Mesenchymal stem cell (in vitro differentiated cells and primary cell): Measurements from ENCODE around the gene TSC2.

Experiments used
- DNase-seq: peaks from one replicate; pipeline ENCODE4 v3.0.0-alpha.2; 2013
- H2AFZ ChIP-seq: one replicate; pipeline ENCODE4 v1.6.1; 2013; ENCODE audit warnings: low read depth, mild to moderate bottlenecking, control low read depth, inconsistent platforms, low read length, moderate library complexity
- H2AK5ac ChIP-seq: 2 replicates; pipeline ENCODE4 v1.6.1; 2013; ENCODE audit warnings: low read length, moderate library complexity, mild to moderate bottlenecking, inconsistent platforms; ENCODE audit not compliant: severe bottlenecking
- H2BK120ac ChIP-seq: one replicate; pipeline ENCODE4 v1.6.1; 2013; ENCODE audit warnings: low read depth, mild to moderate bottlenecking, inconsistent platforms, low read length, moderate library complexity
- H2BK12ac ChIP-seq, 2 experiments: one replicate each; pipeline ENCODE4 v1.6.1; 2013; ENCODE audit warnings: inconsistent platforms in 2 of 2, low read length in 2 of 2, mild to moderate bottlenecking in 2 of 2, moderate library complexity in 2 of 2, control low read depth in 1 of 2
- H2BK15ac ChIP-seq: one replicate; pipeline ENCODE4 v1.6.1; 2013; ENCODE audit warnings: mild to moderate bottlenecking, low read depth, inconsistent platforms; ENCODE audit not compliant: poor library complexity, severe bottlenecking
- H2BK5ac ChIP-seq: 2 replicates; pipeline ENCODE4 v1.6.1; 2013; ENCODE audit warnings: low read depth, mild to moderate bottlenecking, low read length, control low read depth, inconsistent platforms; ENCODE audit not compliant: poor library complexity, severe bottlenecking
- H3K14ac ChIP-seq, 2 experiments: one replicate each; pipeline ENCODE4 v1.6.1; 2013; ENCODE audit warnings: inconsistent platforms in 2 of 2, low read length in 2 of 2, control low read depth in 1 of 2, mild to moderate bottlenecking in 1 of 2, moderate library complexity in 1 of 2
- H3K18ac ChIP-seq, 2 experiments: one replicate each; pipeline ENCODE4 v1.6.1; 2013; ENCODE audit warnings: inconsistent platforms in 2 of 2, low read length in 2 of 2, control low read depth in 1 of 2, low read depth in 1 of 2, mild to moderate bottlenecking in 1 of 2
- H3K23ac ChIP-seq, 2 experiments: one replicate each; pipeline ENCODE4 v1.6.1; 2013; ENCODE audit warnings: inconsistent platforms in 2 of 2, low read length in 2 of 2, mild to moderate bottlenecking in 2 of 2, moderate library complexity in 2 of 2, control low read depth in 1 of 2
- H3K27ac ChIP-seq: 2 replicates; pipeline ENCODE4 v1.5.1; 2013; ENCODE audit warnings: mild to moderate bottlenecking, moderate library complexity, low read length, control low read depth, inconsistent platforms; ENCODE audit not compliant: poor library complexity, severe bottlenecking
- H3K27me3 ChIP-seq, 2 experiments: 2 replicates each; pipeline versions ENCODE4 v1.6.1 to v1.7.0; 2013; ENCODE audit warnings: low read length in 2 of 2, mild to moderate bottlenecking in 2 of 2, moderate library complexity in 2 of 2, control low read depth in 1 of 2, inconsistent platforms in 1 of 2; ENCODE audit not compliant: control insufficient read depth in 1 of 2, insufficient read depth in 1 of 2
- H3K36me3 ChIP-seq, 2 experiments: 2 replicates each; pipeline versions ENCODE4 v1.6.1 to v1.7.0; 2013; ENCODE audit warnings: low read length in 2 of 2, control low read depth in 1 of 2, inconsistent platforms in 1 of 2, low read depth in 1 of 2, mild to moderate bottlenecking in 1 of 2; ENCODE audit not compliant: insufficient read depth in 2 of 2, control insufficient read depth in 1 of 2
- H3K4ac ChIP-seq, 2 experiments: one replicate each; pipeline ENCODE4 v1.6.1; 2013; ENCODE audit warnings: inconsistent platforms in 2 of 2, low read length in 2 of 2, mild to moderate bottlenecking in 2 of 2, moderate library complexity in 2 of 2, control low read depth in 1 of 2, low read depth in 1 of 2
- H3K4me1 ChIP-seq: 2 replicates; pipeline ENCODE4 v1.6.1; 2013; ENCODE audit warnings: low read depth, low read length, control low read depth; ENCODE audit not compliant: control insufficient read depth, insufficient read depth
- H3K4me2 ChIP-seq: 2 replicates; pipeline ENCODE4 v1.6.1; 2013; ENCODE audit warnings: low read length, mild to moderate bottlenecking, inconsistent platforms; ENCODE audit not compliant: poor library complexity, severe bottlenecking
- H3K4me3 ChIP-seq, 2 experiments: 2 replicates each; pipeline versions ENCODE4 v1.5.1 to v1.7.0; 2013; ENCODE audit warnings: low read length in 2 of 2, mild to moderate bottlenecking in 2 of 2, control low read depth in 1 of 2, low read depth in 1 of 2; ENCODE audit not compliant: insufficient read depth in 1 of 2
- H3K79me1 ChIP-seq: replicated peaks from 2 replicates; pipeline ENCODE4 v1.6.1; 2013; ENCODE audit warnings: mild to moderate bottlenecking, control low read depth, low read length, inconsistent platforms; ENCODE audit not compliant: poor library complexity, severe bottlenecking
- H3K9ac ChIP-seq: 2 replicates; pipeline ENCODE4 v1.7.0; 2013; ENCODE audit warnings: mild to moderate bottlenecking, low read length, moderate library complexity
- H3K9me3 ChIP-seq: 2 replicates; pipeline ENCODE4 v1.7.0; 2013; ENCODE audit warnings: mild to moderate bottlenecking, low read length; ENCODE audit not compliant: control insufficient read depth
- H4K8ac ChIP-seq: one replicate; pipeline ENCODE4 v1.6.1; 2013; ENCODE audit warnings: inconsistent platforms, mild to moderate bottlenecking, low read length, moderate library complexity
- H4K91ac ChIP-seq: one replicate; pipeline ENCODE4 v1.6.1; 2013; ENCODE audit warnings: mild to moderate bottlenecking, low read length, inconsistent platforms
- WGBS: methylation state at CpG from one replicate; pipeline ENCODE4 v1.1.7; 2013; ENCODE audit warnings: mixed read lengths; 5-methylcytosine and 5-hydroxymethylcytosine counted together

Gene TSC2

GRCh38 chr16:2028620-2029220 is 19.1 kb upstream of the TSC2 start:
- 97% methylated on average over 18 of the region's 18 CpGs for WGBS
- H2BK12ac ChIP-seq = peak overlapping the region in 1 of 2 experiments; percentile 10
- peaks cover 7% of the 10 kb centered on the region for H3K79me1 ChIP-seq
- peak overlapping the region; percentile 64 for H3K4me2 ChIP-seq
- no peak overlapping the region for H2AFZ ChIP-seq
- H3K36me3 ChIP-seq = peaks cover 0 to 37% of the 10 kb centered on the region in 2 experiments
- H3K4me3 ChIP-seq = peak overlapping the region in 1 of 2 experiments; percentile 9
- H2BK15ac ChIP-seq = no peak overlapping the region
- H4K8ac ChIP-seq = no peak overlapping the region
- no peak overlapping the region for H3K9ac ChIP-seq
- DNase-seq = no peak
- no peaks in the 10 kb centered on the region for H3K9me3 ChIP-seq
- no peak overlapping the region for H3K27ac ChIP-seq
- no peak overlapping the region for H2AK5ac ChIP-seq
- H4K91ac ChIP-seq = no peak overlapping the region
- H3K14ac ChIP-seq = no peak overlapping the region
- H2BK120ac ChIP-seq = no peak overlapping the region
- no peak overlapping the region for H3K4ac ChIP-seq
- H3K4me1 ChIP-seq = peaks cover 70% of the 10 kb centered on the region
- H3K18ac ChIP-seq = no peak overlapping the region
- H2BK5ac ChIP-seq = no peak overlapping the region
- H3K23ac ChIP-seq = no peak overlapping the region
- H3K27me3 ChIP-seq = peaks cover 0 to 15% of the 10 kb centered on the region in 2 experiments

- Histone ChIP-seq H2AK5ac (no peak overlapping the region), H4K8ac (no peak overlapping the region), H2BK120ac (no peak overlapping the region), H2BK5ac (no peak overlapping the region), H2AFZ (no peak overlapping the region), H2BK12ac (no peak overlapping the region), H3K4me1 (peaks cover 69% of the 10 kb centered on the region), H3K14ac (no peak overlapping the region), H3K36me3 (peaks cover 0 to 37% of the 10 kb centered on the region in 2 experiments), H3K4me3 (no peak overlapping the region), H3K79me1 (peaks cover 7% of the 10 kb centered on the region), H2BK15ac (no peak overlapping the region), H4K91ac (no peak overlapping the region), H3K18ac (no peak overlapping the region), H3K9me3 (no peaks in the 10 kb centered on the region), H3K27me3 (peaks cover 0 to 15% of the 10 kb centered on the region in 2 experiments), H3K9ac (no peak overlapping the region), H3K23ac (no peak overlapping the region), H3K4me2 (no peak overlapping the region), H3K4ac (no peak overlapping the region), H3K27ac (no peak overlapping the region)
- 91% methylated on average over 22 of the region's 22 CpGs for WGBS
- no peak for DNase-seq
Measured at GRCh38 chr16:2029350-2029749, 18.4 kb upstream of the TSC2 start.

GRCh38 chr16:2030036-2030435 is 17.7 kb upstream of the TSC2 start:
- Histone ChIP-seq H3K14ac (no peak overlapping the region), H2AK5ac (peak overlapping the region; percentile 72), H3K79me1 (peaks cover 7% of the 10 kb centered on the region), H3K9me3 (no peaks in the 10 kb centered on the region), H3K27ac (no peak overlapping the region), H2BK15ac (no peak overlapping the region), H3K23ac (no peak overlapping the region), H4K8ac (peak overlapping the region; percentile 42), H2AFZ (no peak overlapping the region), H2BK12ac (no peak overlapping the region), H4K91ac (peak overlapping the region; percentile 55), H3K4me3 (no peak overlapping the region), H3K36me3 (peaks cover 0 to 41% of the 10 kb centered on the region in 2 experiments), H3K18ac (no peak overlapping the region), H3K4ac (no peak overlapping the region), H3K4me1 (peaks cover 74% of the 10 kb centered on the region), H3K4me2 (no peak overlapping the region), H3K9ac (no peak overlapping the region), H2BK5ac (peak overlapping the region; percentile 8), H3K27me3 (peaks cover 0 to 15% of the 10 kb centered on the region in 2 experiments), H2BK120ac (no peak overlapping the region)
- WGBS = 80% methylated on average over 11 of the region's 11 CpGs
- no peak for DNase-seq

DNA sequence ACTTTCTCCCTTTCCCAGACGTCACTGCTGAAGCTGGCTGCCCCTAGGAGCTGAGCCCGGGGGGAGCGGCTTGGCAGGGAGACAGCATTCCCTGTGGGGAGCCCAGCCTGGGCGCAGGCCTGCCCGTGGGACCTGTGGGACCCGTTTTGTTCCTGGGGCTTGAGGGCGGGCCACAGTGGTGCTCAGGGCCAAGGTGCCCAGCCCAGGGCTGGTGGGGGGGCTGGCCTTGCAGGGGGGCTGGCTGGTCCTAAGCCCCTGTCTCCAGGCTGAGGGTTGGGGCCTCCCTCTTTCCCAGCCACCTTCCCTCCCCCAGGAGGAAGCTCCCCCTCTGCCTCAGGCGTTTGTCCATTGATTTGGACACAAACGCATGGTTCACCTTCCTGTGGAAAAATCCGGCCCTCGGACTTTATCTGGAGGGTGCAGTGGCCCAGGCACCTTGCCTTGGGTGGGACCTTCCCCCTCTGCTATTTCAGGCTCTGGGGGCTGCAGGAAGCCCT is 16.7 kb upstream of the TSC2 start:
- H3K18ac ChIP-seq = no peak overlapping the region
- no peak overlapping the region for H3K4me3 ChIP-seq
- no peak overlapping the region for H3K27ac ChIP-seq
- no peak overlapping the region for H2AFZ ChIP-seq
- no peaks in the 10 kb centered on the region for H3K9me3 ChIP-seq
- no peak overlapping the region for H3K9ac ChIP-seq
- peaks cover 0 to 9% of the 10 kb centered on the region in 2 experiments for H3K27me3 ChIP-seq
- no peak overlapping the region for H3K4me2 ChIP-seq
- peaks cover 79% of the 10 kb centered on the region for H3K4me1 ChIP-seq
- peak overlapping the region; percentile 83 for H2AK5ac ChIP-seq
- H3K4ac ChIP-seq = no peak overlapping the region
- H4K8ac ChIP-seq = no peak overlapping the region
- H3K36me3 ChIP-seq = peaks cover 0 to 47% of the 10 kb centered on the region in 2 experiments
- DNase-seq = no peak
- H4K91ac ChIP-seq = no peak overlapping the region
- WGBS = 94% methylated on average over 10 of the region's 11 CpGs
- H2BK120ac ChIP-seq = peak overlapping the region; percentile 27
- no peak overlapping the region for H2BK12ac ChIP-seq
- H3K23ac ChIP-seq = no peak overlapping the region
- H3K79me1 ChIP-seq = peaks cover 7% of the 10 kb centered on the region
- no peak overlapping the region for H3K14ac ChIP-seq
- H2BK15ac ChIP-seq = no peak overlapping the region
- H2BK5ac ChIP-seq = no peak overlapping the region
